Measurements from ENCODE around the gene IFT81. TPM values are rescaled to one million over a fixed set of nuclear protein-coding genes. Genes with fewer than 3 reads are reported as not detected.
"Not testable (repeated sequence)": the region's sequence is repeated elsewhere in the genome, so short reads cannot be mapped to it uniquely, and the experiment has no call there.

Gene IFT81
- total RNA-seq, 1 donor = 2.2 TPM

DNA sequence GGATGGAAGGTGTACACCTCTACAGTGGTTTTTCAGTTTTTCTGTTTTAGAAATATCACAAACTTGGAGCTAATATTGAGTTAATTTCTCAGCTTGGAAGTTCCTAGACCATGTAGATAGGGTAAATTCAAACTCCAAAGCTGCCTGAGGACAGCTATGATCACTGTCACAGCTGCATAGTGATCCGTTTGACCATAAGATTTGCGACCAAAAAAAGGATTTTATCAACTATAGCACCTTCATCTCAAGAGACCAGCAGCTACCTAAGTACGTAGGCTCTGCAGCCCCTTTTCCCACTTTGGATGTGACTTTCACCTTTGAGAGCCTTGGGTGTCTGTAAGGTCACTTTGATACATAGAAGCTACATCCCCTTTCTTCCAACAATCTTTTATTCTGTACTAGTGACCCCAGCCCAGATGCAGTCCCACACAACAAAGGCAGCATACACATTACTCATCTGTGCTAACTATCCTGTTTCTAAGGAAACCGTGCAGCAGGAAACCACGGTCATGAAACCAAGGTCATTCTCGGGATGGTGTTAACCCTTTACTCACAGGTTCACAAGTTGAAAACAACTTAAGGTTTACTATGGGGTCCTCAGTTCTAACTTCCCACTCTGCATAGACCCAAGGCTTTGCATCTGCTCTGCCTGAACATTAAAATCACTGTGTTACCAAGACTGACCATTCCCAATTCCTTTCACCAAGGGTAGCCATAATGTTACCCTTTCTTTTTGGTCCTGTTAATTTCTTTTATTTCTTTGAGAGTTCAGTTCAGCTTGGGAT, 75.4 kb downstream of the IFT81 start:
- H3K9me3 ChIP-seq (ENCODE audit: low read depth, low read length) = no peaks in the 10 kb centered on the region
- H3K4me3 ChIP-seq (ENCODE audit: low read length) = no peak overlapping the region
- no peaks in the 10 kb centered on the region for H3K27me3 ChIP-seq (ENCODE audit: insufficient read depth, low read length)
- H3K4me1 ChIP-seq (ENCODE audit: insufficient read depth, low read length) = peaks cover 7% of the 10 kb centered on the region

DNA sequence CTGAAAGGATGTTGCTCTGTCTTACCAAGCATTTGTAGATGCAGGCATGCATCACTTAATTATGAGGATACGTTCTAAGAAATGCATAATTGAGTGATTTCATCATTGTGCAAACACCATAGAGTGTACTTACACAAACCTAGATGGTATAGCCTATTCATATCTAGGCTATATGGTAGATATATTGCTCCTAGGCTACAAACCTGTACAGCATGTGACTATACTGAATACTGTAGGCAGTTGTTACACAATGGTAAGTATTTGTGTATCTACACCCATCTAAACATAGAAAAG, 75.9 kb downstream of the IFT81 start:
- Histone ChIP-seq H3K27me3 (ENCODE audit: insufficient read depth, low read length) (no peaks in the 10 kb centered on the region), H3K9me3 (ENCODE audit: low read depth, low read length) (no peaks in the 10 kb centered on the region), H3K4me3 (ENCODE audit: low read length) (no peak overlapping the region), H3K4me1 (ENCODE audit: insufficient read depth, low read length) (peaks cover 7% of the 10 kb centered on the region)

- no peaks in the 10 kb centered on the region for H3K9me3 ChIP-seq (ENCODE audit: low read depth, low read length)
- H3K4me1 ChIP-seq (ENCODE audit: insufficient read depth, low read length) = peaks cover 7% of the 10 kb centered on the region
- no peak overlapping the region for H3K4me3 ChIP-seq (ENCODE audit: low read length)
- H3K27me3 ChIP-seq (ENCODE audit: insufficient read depth, low read length) = no peaks in the 10 kb centered on the region
Observed at GRCh38 chr12:110201995-110202394, 77.8 kb downstream of the IFT81 start.

- Histone ChIP-seq H3K9me3 (ENCODE audit: low read depth, low read length) (no peaks in the 10 kb centered on the region), H3K4me3 (ENCODE audit: low read length) (no peak overlapping the region), H3K4me1 (ENCODE audit: insufficient read depth, low read length) (peaks cover 7% of the 10 kb centered on the region), H3K27me3 (ENCODE audit: insufficient read depth, low read length) (no peaks in the 10 kb centered on the region)
Observed at GRCh38 chr12:110203546-110203945, 79.4 kb downstream of the IFT81 start.

DNA sequence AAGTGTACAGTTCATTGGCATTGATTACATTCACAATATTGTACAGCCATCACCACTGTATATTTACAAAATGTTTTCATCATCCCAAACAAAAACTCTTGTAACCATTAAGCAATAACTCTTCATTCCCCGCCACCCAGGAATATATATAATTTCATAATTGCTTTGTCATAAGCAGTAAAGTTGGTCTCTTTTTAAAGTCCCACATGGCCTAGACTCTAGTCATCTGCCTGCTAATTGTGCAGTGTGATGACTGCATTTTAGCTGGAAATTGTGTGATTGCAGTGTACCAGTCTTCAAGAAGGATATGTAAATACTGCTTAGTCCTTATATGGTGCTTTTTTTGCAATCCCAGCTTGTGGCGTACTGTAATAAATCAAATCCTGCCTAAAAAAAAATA, 81.8 kb downstream of the IFT81 start:
- Histone ChIP-seq H3K9me3 (ENCODE audit: low read depth, low read length) (no peaks in the 10 kb centered on the region), H3K4me3 (ENCODE audit: low read length) (no peak overlapping the region), H3K27me3 (ENCODE audit: insufficient read depth, low read length) (no peaks in the 10 kb centered on the region), H3K4me1 (ENCODE audit: insufficient read depth, low read length) (no peaks in the 10 kb centered on the region)

GRCh38 chr12:110211639-110212536, 87.7 kb downstream of the IFT81 start:
- not testable (repeated sequence) for H3K9me3 ChIP-seq (ENCODE audit: low read depth, low read length); H3K4me1 ChIP-seq (ENCODE audit: insufficient read depth, low read length); H3K27me3 ChIP-seq (ENCODE audit: insufficient read depth, low read length); H3K4me3 ChIP-seq (ENCODE audit: low read length)

- H3K27me3 ChIP-seq (ENCODE audit: insufficient read depth, low read length) = no peaks in the 10 kb centered on the region
- no peaks in the 10 kb centered on the region for H3K4me1 ChIP-seq (ENCODE audit: insufficient read depth, low read length)
- H3K4me3 ChIP-seq (ENCODE audit: low read length) = no peak overlapping the region
- no peaks in the 10 kb centered on the region for H3K9me3 ChIP-seq (ENCODE audit: low read depth, low read length)
Observed at GRCh38 chr12:110217996-110218674, 94.0 kb downstream of the IFT81 start.

DNA sequence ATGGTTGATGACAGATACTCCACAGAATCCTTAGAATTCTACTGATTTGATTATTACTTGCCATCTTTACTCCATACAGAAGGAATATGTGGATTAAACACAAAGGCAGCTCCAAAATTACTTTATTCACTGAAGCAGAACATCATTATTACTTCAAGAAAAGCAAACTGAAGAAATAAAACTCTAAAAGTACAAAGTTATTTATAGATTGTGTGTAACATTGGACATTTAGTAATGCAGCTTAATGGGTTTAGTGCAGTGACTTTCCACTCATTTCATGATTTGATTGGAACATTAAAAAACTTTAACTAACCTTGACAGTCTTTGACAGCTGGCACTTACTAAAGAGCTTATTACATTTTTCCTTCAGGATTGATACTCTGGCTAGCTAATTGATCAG, 97.9 kb downstream of the IFT81 start:
- H3K4me1 ChIP-seq (ENCODE audit: insufficient read depth, low read length) = peaks cover 15% of the 10 kb centered on the region
- no peaks in the 10 kb centered on the region for H3K27me3 ChIP-seq (ENCODE audit: insufficient read depth, low read length)

DNA sequence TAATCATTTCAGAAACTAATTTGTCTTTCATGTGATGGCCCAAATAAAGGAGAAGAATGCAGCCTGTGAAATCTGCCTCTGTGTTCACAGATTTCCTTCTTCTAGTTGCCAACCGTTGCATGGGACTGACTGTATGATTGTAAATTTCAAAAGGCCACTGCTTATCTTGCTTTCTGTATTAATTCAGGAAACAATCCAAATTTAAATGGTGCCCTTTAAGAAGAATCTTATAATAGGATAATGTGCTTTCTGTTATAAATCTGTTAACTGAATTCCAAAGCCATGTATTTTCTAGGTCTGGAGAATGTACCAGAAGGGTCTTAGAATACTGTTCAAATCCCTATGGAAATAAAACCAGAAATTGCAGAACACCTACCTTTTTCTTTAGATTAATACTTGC, 98.3 kb downstream of the IFT81 start:
- H3K4me3 ChIP-seq (ENCODE audit: low read length) = no peak overlapping the region
- no peaks in the 10 kb centered on the region for H3K9me3 ChIP-seq (ENCODE audit: low read depth, low read length)
- peaks cover 17% of the 10 kb centered on the region for H3K4me1 ChIP-seq (ENCODE audit: insufficient read depth, low read length)
- no peaks in the 10 kb centered on the region for H3K27me3 ChIP-seq (ENCODE audit: insufficient read depth, low read length)

More for the DNA sequence above, 97.9 kb downstream of the IFT81 start:
- Histone ChIP-seq H3K4me3 (ENCODE audit: low read length) (no peak overlapping the region), H3K9me3 (ENCODE audit: low read depth, low read length) (no peaks in the 10 kb centered on the region)

- H3K9me3 ChIP-seq (ENCODE audit: low read depth, low read length) = no peaks in the 10 kb centered on the region
- peaks cover 22% of the 10 kb centered on the region for H3K4me1 ChIP-seq (ENCODE audit: insufficient read depth, low read length)
- no peak overlapping the region for H3K4me3 ChIP-seq (ENCODE audit: low read length)
- H3K27me3 ChIP-seq (ENCODE audit: insufficient read depth, low read length) = no peaks in the 10 kb centered on the region
Observed at GRCh38 chr12:110223777-110224378, 99.7 kb downstream of the IFT81 start.

DNA sequence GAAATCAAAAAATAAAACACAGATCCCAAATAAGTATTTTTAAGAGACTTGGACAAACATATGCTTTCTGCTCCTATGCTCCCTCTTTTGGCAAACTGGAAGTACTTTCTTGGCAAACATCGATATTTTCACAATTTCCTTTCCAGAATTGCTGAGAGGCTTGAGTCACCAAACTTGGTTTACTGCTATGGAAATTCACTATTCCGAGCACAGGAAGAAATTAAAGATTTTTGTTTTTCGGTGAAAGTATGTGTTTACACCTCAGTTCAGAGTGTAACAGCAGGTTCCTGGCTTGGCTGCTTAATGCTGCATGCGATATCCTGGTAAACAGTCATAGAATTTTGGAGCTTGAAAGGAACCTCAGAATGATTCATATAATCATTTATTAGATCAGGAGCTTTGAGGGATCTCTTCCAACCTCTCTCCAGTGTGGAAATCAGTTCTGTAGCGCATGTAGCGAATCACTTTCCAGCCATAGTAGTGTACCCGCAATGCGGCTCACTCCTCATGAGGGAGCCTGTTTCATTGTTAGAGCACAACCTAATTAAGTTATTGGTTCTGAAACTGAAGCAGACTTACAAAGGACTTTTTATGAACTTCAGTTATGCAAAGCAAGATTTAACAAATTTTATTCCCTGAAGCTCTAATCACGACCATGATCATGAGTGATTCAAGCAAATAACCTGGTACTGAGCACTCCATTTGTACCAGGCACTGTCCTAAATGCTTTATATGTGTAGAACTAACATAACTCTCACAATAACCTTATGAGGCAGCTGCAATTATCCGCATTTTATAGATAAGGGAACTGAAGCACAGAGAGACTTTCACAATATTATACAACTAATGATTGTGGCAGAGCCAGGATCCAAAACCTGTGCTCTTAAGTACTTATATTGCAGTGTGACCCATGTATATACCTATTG, 100.5 kb downstream of the IFT81 start:
- Histone ChIP-seq H3K27me3 (ENCODE audit: insufficient read depth, low read length) (no peaks in the 10 kb centered on the region), H3K4me3 (ENCODE audit: low read length) (no peak overlapping the region), H3K9me3 (ENCODE audit: low read depth, low read length) (no peaks in the 10 kb centered on the region), H3K4me1 (ENCODE audit: insufficient read depth, low read length) (peaks cover 22% of the 10 kb centered on the region)

DNA sequence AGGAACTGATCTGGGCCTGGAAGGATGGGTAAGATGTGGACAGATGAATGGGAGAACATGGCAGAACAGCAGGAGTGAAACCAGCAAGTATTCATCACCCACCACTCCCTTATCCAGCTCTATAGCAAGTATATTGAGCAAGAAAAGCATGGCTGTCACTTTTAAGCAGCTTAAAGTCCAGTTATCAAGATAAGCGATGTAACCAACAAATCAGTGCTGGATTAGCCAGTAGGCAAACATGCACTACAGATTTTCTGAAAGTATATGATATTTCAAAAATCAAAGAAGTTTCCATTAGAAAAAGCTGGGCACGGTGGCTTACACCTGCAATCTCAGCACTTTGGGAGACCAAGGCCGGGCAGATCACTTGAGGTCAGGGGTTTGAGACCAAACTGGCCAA, 103.0 kb downstream of the IFT81 start:
- peaks cover 22% of the 10 kb centered on the region for H3K4me1 ChIP-seq (ENCODE audit: insufficient read depth, low read length)
- H3K27me3 ChIP-seq (ENCODE audit: insufficient read depth, low read length) = no peaks in the 10 kb centered on the region
- no peak overlapping the region for H3K4me3 ChIP-seq (ENCODE audit: low read length)
- no peaks in the 10 kb centered on the region for H3K9me3 ChIP-seq (ENCODE audit: low read depth, low read length)

- not testable (repeated sequence) for H3K27me3 ChIP-seq (ENCODE audit: insufficient read depth, low read length); H3K4me3 ChIP-seq (ENCODE audit: low read length); H3K9me3 ChIP-seq (ENCODE audit: low read depth, low read length)
- H3K4me1 ChIP-seq (ENCODE audit: insufficient read depth, low read length) = peaks cover 25% of the 10 kb centered on the region
Observed at GRCh38 chr12:110228348-110228747, 104.2 kb downstream of the IFT81 start.

- no peak overlapping the region for H3K4me3 ChIP-seq (ENCODE audit: low read length)
- no peaks in the 10 kb centered on the region for H3K9me3 ChIP-seq (ENCODE audit: low read depth, low read length)
- no peaks in the 10 kb centered on the region for H3K27me3 ChIP-seq (ENCODE audit: insufficient read depth, low read length)
- peaks cover 27% of the 10 kb centered on the region for H3K4me1 ChIP-seq (ENCODE audit: insufficient read depth, low read length)
Observed at GRCh38 chr12:110228756-110229155, 104.6 kb downstream of the IFT81 start.
